HG02943 (cell line): Measurements from ENCODE around the gene CAPN2.

Experiments used
- ATAC-seq: cut with Tn5 transposase; IDR thresholded peaks from one replicate; pipeline ENCODE4 v1.9.1; 2021; ENCODE audit warnings: mild to moderate bottlenecking, low read depth, moderate library complexity; ENCODE audit not compliant: unreplicated experiment

Gene CAPN2

GRCh38 chr1:223715604-223716172, 3.3 kb downstream of the CAPN2 start:
- no peak for ATAC-seq

DNA sequence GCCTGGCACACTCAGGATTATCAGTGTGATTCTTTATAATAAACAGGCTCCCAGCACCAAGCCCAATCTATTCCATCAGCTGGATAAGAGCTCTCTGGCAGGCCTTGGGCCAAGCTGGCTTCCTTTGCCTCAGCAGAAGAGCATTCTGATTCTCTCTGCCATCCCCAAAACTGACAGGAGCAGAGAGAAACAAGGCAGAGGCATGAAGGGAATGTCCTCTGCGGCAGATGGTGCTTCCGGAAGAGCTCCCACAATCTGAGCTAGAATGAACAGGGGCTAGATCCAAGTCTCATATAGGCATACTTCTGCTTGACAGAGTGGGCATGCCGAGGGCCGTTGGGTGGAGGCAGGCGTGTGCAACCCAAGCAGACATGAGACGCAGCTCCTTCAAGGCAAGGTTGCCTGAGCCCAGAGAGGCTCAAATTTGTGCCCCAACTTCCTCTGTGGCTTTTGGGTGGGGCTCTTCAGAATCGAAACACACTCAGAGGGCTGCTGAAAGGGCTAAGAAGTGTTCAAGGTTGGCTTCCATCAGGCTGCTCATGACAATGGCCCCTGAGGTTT, 4.0 kb downstream of the CAPN2 start:
- ATAC-seq = peak; percentile 55

DNA sequence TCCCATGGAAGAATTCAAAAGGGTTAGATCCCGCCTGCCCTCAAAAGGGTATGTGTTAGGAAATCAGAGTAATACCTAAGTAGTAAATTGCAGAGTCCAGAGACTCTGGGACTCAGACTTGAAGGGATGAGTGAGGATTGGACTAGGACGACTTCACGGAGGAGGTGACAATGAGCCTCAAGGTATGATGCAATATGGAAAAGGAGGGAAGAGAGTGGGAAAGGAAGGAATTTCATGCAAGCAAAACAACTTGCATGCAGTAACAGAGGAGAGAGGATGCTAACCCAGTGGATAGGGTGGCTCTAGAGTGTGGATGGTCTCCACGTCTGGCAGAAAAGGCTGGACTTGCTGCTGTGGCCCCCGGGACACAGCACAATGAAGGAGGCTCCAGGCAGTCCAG, 4.8 kb downstream of the CAPN2 start:
- ATAC-seq = no peak

- ATAC-seq = no peak
Observed at GRCh38 chr1:223717695-223718363, 5.5 kb downstream of the CAPN2 start.

GRCh38 chr1:223718850-223719249, 6.5 kb downstream of the CAPN2 start:
- ATAC-seq = no peak

- no peak for ATAC-seq
Observed at GRCh38 chr1:223720971-223721591, 8.7 kb downstream of the CAPN2 start.

- no peak for ATAC-seq
Observed at GRCh38 chr1:223721658-223722607, 9.6 kb downstream of the CAPN2 start.

- ATAC-seq = no peak
Observed at GRCh38 chr1:223723351-223723904, 11.1 kb downstream of the CAPN2 start.

DNA sequence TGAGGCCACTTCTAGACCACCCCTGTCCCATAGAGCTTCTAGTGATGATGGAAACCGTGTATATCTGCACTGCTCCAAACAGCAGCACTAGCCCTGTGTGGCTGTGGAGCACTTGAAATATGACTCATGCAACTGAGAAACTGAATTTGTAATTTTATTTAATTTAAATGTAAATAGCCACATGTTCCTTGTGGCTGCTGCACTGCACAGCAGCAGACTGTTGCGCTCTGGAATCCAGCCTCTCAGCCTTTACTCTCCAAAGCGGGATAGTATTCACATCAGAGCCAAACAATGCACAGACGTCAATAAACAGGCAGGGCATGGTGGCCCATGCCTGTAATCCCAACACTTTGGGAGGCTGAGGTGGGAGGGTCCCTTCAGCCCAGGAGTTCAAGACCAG, 12.0 kb downstream of the CAPN2 start:
- ATAC-seq = no peak

DNA sequence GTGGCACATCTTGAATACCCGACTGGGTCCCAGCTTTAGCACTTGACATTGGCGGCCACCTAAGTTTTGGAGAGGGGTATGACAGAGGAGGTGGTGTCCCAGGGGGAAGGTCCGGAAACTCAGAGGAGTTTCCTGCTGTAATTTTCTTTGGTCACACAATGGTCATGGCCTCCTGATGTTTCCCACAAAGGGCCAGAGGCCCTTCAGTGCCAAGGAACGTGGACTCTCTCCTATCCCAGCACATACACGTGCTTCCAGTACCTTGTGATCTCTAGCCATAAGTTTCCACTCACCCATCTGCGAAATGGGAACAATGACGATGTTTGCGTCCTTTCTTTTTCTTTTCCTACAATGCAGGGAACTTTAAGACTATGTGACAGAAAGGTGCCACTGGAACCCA, 13.2 kb downstream of the CAPN2 start:
- ATAC-seq = no peak

- peak; percentile 93 for ATAC-seq
Observed at GRCh38 chr1:223726380-223727001, 14.2 kb downstream of the CAPN2 start.

DNA sequence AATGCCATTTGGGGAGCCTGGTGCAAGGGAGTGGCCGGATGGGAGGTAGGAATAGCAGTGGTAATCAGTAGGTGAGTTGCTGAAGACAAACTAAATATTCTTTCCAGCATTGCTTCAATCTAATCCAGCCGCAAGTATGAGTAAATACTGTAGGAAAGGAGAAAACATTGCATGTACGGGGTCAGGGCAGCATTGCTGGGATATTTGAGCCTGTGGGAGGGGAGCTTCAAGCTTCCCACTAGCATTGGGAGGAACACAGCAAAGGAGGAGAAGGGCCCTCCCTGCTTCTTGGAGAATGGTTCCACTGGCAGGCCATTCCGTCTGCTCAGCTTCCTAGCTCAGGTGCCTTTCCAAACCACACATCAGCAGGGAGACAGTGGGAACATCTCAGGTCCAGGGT, 15.2 kb downstream of the CAPN2 start:
- ATAC-seq = no peak

GRCh38 chr1:223729906-223730305, 17.6 kb downstream of the CAPN2 start:
- ATAC-seq = no peak

GRCh38 chr1:223730479-223731132, 18.3 kb downstream of the CAPN2 start:
- ATAC-seq = no peak

- no peak for ATAC-seq
Observed at GRCh38 chr1:223731133-223731770, 18.9 kb downstream of the CAPN2 start.

GRCh38 chr1:223732993-223733798, 20.9 kb downstream of the CAPN2 start:
- ATAC-seq = no peak

DNA sequence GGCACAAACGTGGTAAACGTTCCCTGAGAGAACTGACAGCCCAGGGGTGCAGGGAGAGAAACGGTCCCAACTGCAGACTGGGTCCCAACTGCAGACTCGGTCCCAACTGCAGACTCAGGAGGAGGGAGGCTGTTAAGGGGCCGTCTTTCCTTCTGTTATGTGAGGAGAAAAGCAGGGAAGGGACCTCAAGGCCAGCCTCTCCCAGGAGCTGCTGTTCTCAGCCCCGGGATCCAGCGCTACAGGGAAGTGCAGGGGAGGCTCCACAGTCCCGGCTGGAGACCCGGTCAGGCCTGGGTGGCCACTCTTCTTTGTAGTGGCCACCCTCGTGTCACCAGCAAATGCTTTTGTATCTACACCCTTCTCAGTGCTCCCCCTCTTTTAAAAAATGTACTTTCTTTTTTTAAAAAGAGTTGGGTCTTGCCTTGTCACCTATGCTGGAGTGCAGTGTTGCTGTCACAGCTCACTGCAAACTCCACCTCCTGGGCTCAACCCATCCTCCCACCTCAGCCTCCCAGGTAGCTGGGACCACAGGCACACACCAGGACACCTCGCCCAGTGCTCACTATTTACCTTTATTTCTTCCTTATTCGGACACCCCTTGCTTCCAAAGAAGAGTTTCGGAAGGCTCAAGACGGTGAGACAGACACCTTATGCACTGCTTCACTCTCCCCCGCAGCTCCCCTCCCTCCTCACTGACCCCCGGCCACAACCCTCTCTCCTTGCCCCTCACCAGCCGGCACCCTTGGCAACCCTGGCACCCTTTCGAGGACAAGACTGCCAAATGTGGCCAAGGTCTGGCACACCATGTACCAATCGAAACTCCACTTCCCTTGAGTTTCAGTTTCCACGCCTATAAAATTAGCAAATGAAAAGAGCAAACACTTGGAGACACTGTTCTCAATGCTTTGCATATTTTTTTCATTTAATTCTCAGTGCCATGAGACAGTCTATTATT, 21.8 kb downstream of the CAPN2 start:
- no peak for ATAC-seq
